Thymus (tissue), 11 donors: ENCODE measurements around the gene KCNQ2. TPM values are rescaled to one million over a fixed set of nuclear protein-coding genes. Genes with fewer than 3 reads are reported as not detected.
"Not testable (repeated sequence)": the region's sequence is repeated elsewhere in the genome, so short reads cannot be mapped to it uniquely, and the experiment has no call there.

Experiments
- DNase-seq, 9 donors: peaks; one replicate each; pipeline ENCODE4 v3.0.0-alpha.2; 2013; ENCODE audit warnings: low spot score in 9 of 9, low read depth in 6 of 9, missing footprints in 1 of 9
- H3K27ac ChIP-seq, 2 donors: one replicate each; pipeline ENCODE4 v1.5.1; 2013; ENCODE audit warnings: control low read depth in 1 of 2, low read depth in 1 of 2, low read length in 1 of 2, mild to moderate bottlenecking in 1 of 2, moderate library complexity in 1 of 2
- H3K27me3 ChIP-seq, 2 donors: one replicate each; pipeline ENCODE4 v1.5.1; 2013; ENCODE audit warnings: low read length in 1 of 2; ENCODE audit not compliant: control insufficient read depth in 2 of 2, insufficient read depth in 1 of 2
- H3K36me3 ChIP-seq, 2 donors: one replicate each; pipeline ENCODE4 v1.5.1; 2013; ENCODE audit warnings: low read length in 1 of 2, mild to moderate bottlenecking in 1 of 2, moderate library complexity in 1 of 2; ENCODE audit not compliant: control insufficient read depth in 2 of 2, insufficient read depth in 2 of 2
- H3K4me1 ChIP-seq, 2 donors: one replicate each; pipeline ENCODE4 v1.5.1; 2013; ENCODE audit warnings: low read length in 2 of 2; ENCODE audit not compliant: control insufficient read depth in 2 of 2, insufficient read depth in 2 of 2
- H3K4me3 ChIP-seq, 2 donors: one replicate each; pipeline ENCODE4 v1.5.1; 2013; ENCODE audit warnings: low read length in 2 of 2, control low read depth in 1 of 2, mild to moderate bottlenecking in 1 of 2
- H3K9me3 ChIP-seq, 2 donors: one replicate each; pipeline ENCODE4 v1.5.1; 2013; ENCODE audit warnings: low read length in 1 of 2, mild to moderate bottlenecking in 1 of 2; ENCODE audit not compliant: control insufficient read depth in 2 of 2, insufficient read depth in 1 of 2
- WGBS: extraction: QIAGEN DNeasy Blood & Tissue Kit; methylation state at CpG from one replicate; pipeline ENCODE4 v1.1.7; 2013; 5-methylcytosine and 5-hydroxymethylcytosine counted together
- polyA plus RNA-seq: library from polyadenylated mRNA; stranded (reverse); fragments of 200-250 nt; gene quantifications from one replicate; pipeline ENCODE4 v1.2.3, GENCODE V29; 2013
- total RNA-seq: library from RNA; stranded (reverse); fragments of 120-200 nt; gene quantifications from one replicate; pipeline ENCODE4 v1.2.4, GENCODE V29; 2013
- donor health status: healthy.

KCNQ2 gene
- total and polyA plus RNA-seq, 2 donors: 0.38 to 0.48 TPM

- Histone ChIP-seq H3K4me1 (no peaks in the 10 kb centered on the region), H3K4me3 (no peak overlapping the region), H3K27me3 (peaks cover 0 to 15% of the 10 kb centered on the region in 2 donors), H3K9me3 (peaks cover 2 to 38% of the 10 kb centered on the region in 2 donors), H3K27ac (no peak overlapping the region), H3K36me3 (no peaks in the 10 kb centered on the region)
- 79% methylated on average over 11 of the region's 11 CpGs for WGBS
- DNase-seq: no peak
Measured at GRCh38 chr20:63383556-63383955, 88.9 kb downstream of the KCNQ2 start.

- Histone ChIP-seq H3K36me3 (no peaks in the 10 kb centered on the region), H3K4me3 (no peak overlapping the region), H3K27ac (no peak overlapping the region), H3K4me1 (no peaks in the 10 kb centered on the region), H3K9me3 (peaks cover 2 to 34% of the 10 kb centered on the region in 2 donors), H3K27me3 (peaks cover 0 to 23% of the 10 kb centered on the region in 2 donors)
- 78% methylated on average over 17 of the region's 17 CpGs for WGBS
- no peak for DNase-seq
Measured at GRCh38 chr20:63382551-63383300, 89.7 kb downstream of the KCNQ2 start.

GRCh38 chr20:63381781-63382431, 90.5 kb downstream of the KCNQ2 start:
- H3K36me3 ChIP-seq: no peaks in the 10 kb centered on the region
- H3K4me1 ChIP-seq: no peaks in the 10 kb centered on the region
- H3K27ac ChIP-seq: no peak overlapping the region
- H3K4me3 ChIP-seq: no peak overlapping the region
- 23% methylated on average over 22 of the region's 22 CpGs for WGBS
- H3K27me3 ChIP-seq: peaks cover 2 to 31% of the 10 kb centered on the region in 2 donors
- peak in 5 of 9 donors; percentile 4 to 43 (median 19) for DNase-seq
- H3K9me3 ChIP-seq: peaks cover 2 to 30% of the 10 kb centered on the region in 2 donors

DNA sequence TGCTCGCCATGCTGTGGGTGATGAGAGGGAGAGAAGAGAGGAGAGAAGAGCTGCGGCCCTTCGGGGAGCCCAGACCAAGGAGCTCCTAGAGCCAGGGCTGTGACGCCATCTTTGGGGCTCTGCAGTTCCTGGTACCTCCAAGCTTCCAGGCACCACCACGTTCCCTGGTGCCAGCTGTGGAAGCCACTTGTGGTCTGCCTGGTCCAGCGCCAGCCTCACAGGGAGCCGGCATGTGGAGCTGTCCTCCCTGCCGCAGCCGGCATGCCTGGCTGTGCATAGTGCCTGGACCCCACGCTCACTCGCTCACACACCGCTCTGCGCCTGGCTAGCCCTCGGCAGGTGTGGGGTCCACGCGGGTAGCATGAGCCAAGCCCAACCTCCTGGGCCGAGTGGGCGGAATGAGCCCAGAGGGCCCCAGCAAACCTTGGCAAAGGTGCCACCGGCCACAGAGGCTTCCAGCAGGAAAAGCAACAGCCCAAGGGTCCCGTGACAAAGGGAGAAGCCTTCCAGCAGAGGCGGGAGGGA, 92.0 kb downstream of the KCNQ2 start:
- WGBS: 95% methylated on average over 21 of the region's 21 CpGs
- no peaks in the 10 kb centered on the region for H3K36me3 ChIP-seq
- H3K4me1 ChIP-seq: no peaks in the 10 kb centered on the region
- DNase-seq: no peak
- peaks cover 2 to 39% of the 10 kb centered on the region in 2 donors for H3K27me3 ChIP-seq
- peaks cover 0 to 19% of the 10 kb centered on the region in 2 donors for H3K9me3 ChIP-seq
- H3K4me3 ChIP-seq: no peak overlapping the region
- H3K27ac ChIP-seq: no peak overlapping the region

DNA sequence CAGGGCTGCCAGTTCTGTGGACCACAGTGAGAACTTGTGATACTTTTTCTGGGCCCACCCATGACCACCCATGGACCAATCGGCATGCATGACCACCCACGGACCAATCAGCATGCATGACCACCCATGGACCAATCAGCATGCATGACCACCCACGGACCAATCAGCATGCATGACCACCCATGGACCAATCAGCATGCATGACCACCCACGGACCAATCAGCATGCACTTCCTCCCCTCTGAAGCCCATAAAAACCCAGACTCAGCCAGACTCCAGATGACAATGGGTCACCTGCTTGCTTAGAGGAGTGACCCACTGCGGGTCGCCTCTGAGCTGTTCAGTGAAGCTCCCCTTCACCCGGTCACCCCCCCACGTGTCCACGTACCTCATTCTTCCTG, 92.6 kb downstream of the KCNQ2 start:
- not testable (repeated sequence) for H3K27ac ChIP-seq, H3K4me1 ChIP-seq, H3K36me3 ChIP-seq, DNase-seq, H3K4me3 ChIP-seq
- 93% methylated on average over 9 of the region's 9 CpGs for WGBS
- H3K9me3 ChIP-seq: peaks cover 0 to 15% of the 10 kb centered on the region in 2 donors
- peaks cover 2 to 42% of the 10 kb centered on the region in 2 donors for H3K27me3 ChIP-seq

- peaks cover 0 to 10% of the 10 kb centered on the region in 2 donors for H3K9me3 ChIP-seq
- no peaks in the 10 kb centered on the region for H3K4me1 ChIP-seq
- DNase-seq: no peak
- H3K27ac ChIP-seq: no peak overlapping the region
- WGBS: 83% methylated on average over 11 of the region's 11 CpGs
- H3K27me3 ChIP-seq: peaks cover 2 to 46% of the 10 kb centered on the region in 2 donors
- H3K4me3 ChIP-seq: no peak overlapping the region
- H3K36me3 ChIP-seq: no peaks in the 10 kb centered on the region
Measured at GRCh38 chr20:63379296-63379695, 93.2 kb downstream of the KCNQ2 start.

- 65% methylated on average over 12 of the region's 12 CpGs for WGBS
- no peak for DNase-seq
- no peak overlapping the region for H3K4me3 ChIP-seq
- H3K9me3 ChIP-seq: peaks cover 0 to 8% of the 10 kb centered on the region in 2 donors
- no peak overlapping the region for H3K27ac ChIP-seq
- H3K4me1 ChIP-seq: no peaks in the 10 kb centered on the region
- H3K36me3 ChIP-seq: no peaks in the 10 kb centered on the region
- peaks cover 2 to 47% of the 10 kb centered on the region in 2 donors for H3K27me3 ChIP-seq
Measured at GRCh38 chr20:63378626-63379025, 93.8 kb downstream of the KCNQ2 start.

DNA sequence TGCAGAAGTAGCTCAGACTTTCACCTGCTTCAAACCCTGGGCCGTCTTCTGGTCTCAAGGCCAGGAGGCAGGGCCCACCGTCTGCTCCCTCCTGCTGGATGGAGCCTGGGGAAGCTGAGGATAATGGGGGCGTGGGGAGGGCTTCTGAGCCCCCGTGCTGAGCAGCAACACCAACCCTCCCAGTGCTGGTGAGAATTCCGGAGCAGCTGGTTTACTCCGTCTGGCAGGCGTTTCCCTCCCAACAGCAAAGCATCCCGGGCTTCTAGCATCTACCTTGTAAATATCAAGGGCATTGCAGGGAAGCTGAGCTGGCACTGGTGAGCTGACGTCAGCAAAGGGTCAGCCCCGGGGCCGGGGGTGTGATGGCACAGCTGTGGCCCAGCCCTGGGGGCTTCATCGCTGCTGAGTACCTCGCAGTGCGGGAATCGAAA, 94.5 kb downstream of the KCNQ2 start:
- Histone ChIP-seq H3K27me3 (peaks cover 2 to 49% of the 10 kb centered on the region in 2 donors), H3K4me1 (no peaks in the 10 kb centered on the region), H3K27ac (no peak overlapping the region), H3K36me3 (no peaks in the 10 kb centered on the region), H3K4me3 (no peak overlapping the region), H3K9me3 (peaks cover 0 to 8% of the 10 kb centered on the region in 2 donors)
- no peak for DNase-seq
- WGBS: 54% methylated on average over 15 of the region's 15 CpGs
